Germinal center (tissue), 1 donor: ENCODE results near the gene ACTG1.
"Not testable (repeated sequence)": the region's sequence is repeated elsewhere in the genome, so short reads cannot be mapped to it uniquely, and the experiment has no call there.

Experiments
- DNase-seq: peaks from one replicate; pipeline ENCODE4 v3.0.0; 2012; ENCODE audit warnings: mixed read lengths, low spot score

ACTG1 gene

GRCh38 chr17:81532490-81533287 lies 20.1 kb upstream of the ACTG1 start:
- DNase-seq = no peak

GRCh38 chr17:81531998-81532404 lies 19.4 kb upstream of the ACTG1 start:
- DNase-seq = not testable (repeated sequence)

- DNase-seq = not testable (repeated sequence)
These were observed 18.4 kb upstream of the ACTG1 start for GRCh38 chr17:81531013-81531412.

GRCh38 chr17:81529437-81529803 lies 16.8 kb upstream of the ACTG1 start:
- no peak for DNase-seq

- DNase-seq = no peak
These were observed 16.2 kb upstream of the ACTG1 start for GRCh38 chr17:81528651-81529436.

GRCh38 chr17:81528384-81528650 lies 15.7 kb upstream of the ACTG1 start:
- DNase-seq = no peak

GRCh38 chr17:81527591-81528383 lies 15.2 kb upstream of the ACTG1 start, which contains the start of gene FSCN2:
FSCN2 (plus strand) TSS chr17:81528377; CDS start chr17:81528532, 155 bp downstream.
- no peak for DNase-seq

- no peak for DNase-seq
These were observed 14.3 kb upstream of the ACTG1 start for GRCh38 chr17:81526662-81527571.

- no peak for DNase-seq
These were observed 12.2 kb upstream of the ACTG1 start for GRCh38 chr17:81524865-81525159.

- no peak for DNase-seq
These were observed 11.7 kb upstream of the ACTG1 start for GRCh38 chr17:81524039-81524864.

- no peak for DNase-seq
These were observed 10.9 kb upstream of the ACTG1 start for GRCh38 chr17:81523402-81524038.

- peak; percentile 38 for DNase-seq
These were observed 10.1 kb upstream of the ACTG1 start for GRCh38 chr17:81522491-81523401.

GRCh38 chr17:81520021-81520901 lies 7.7 kb upstream of the ACTG1 start:
- DNase-seq = no peak

GRCh38 chr17:81519284-81520020 lies 6.9 kb upstream of the ACTG1 start:
- peak; percentile 67 for DNase-seq

- no peak for DNase-seq
These were observed 6.2 kb upstream of the ACTG1 start for GRCh38 chr17:81518785-81519283.

GRCh38 chr17:81518113-81518784 lies 5.7 kb upstream of the ACTG1 start:
- DNase-seq = no peak
